Measurements from ENCODE around the gene FAM163B.

The FAM163B gene

DNA sequence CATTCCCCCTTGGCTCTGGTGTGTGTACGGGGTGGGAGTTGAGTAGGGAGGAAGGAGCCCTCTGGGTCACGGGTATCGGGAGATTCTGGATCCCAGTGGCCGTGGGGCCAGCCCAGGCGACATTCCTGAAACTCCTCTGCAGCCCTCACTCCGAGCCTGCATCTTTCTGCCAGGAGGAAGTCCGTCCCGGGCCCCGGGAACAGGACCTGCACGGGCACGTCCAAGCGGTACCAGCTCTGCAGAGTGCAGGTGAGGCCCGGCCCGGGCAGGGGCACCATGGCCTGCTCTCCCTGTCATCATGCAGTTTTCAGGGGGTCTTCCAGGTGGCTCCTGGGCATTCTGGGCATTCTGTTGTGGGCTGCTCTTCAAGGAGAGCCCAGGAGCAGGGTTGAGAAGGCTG is 71.0 kb downstream of the FAM163B start:
- no peak overlapping the region for H3K27ac ChIP-seq (ENCODE audit: poor library complexity, severe bottlenecking)
- DNase-seq (ENCODE audit: low spot score), result no peak
- 0 out of 3 replicates have a peak, but pooled peaks have one; percentile 29 for ATAC-seq (ENCODE audit: low read depth)
- no peak overlapping the region for H3K4me3 ChIP-seq (ENCODE audit: severe bottlenecking)
- no peaks in the 10 kb centered on the region for H3K4me1 ChIP-seq (ENCODE audit: insufficient read depth, poor library complexity, severe bottlenecking)
- no peaks in the 10 kb centered on the region for H3K9me3 ChIP-seq (ENCODE audit: severe bottlenecking)
- TF ChIP-seq, protein P1, sequence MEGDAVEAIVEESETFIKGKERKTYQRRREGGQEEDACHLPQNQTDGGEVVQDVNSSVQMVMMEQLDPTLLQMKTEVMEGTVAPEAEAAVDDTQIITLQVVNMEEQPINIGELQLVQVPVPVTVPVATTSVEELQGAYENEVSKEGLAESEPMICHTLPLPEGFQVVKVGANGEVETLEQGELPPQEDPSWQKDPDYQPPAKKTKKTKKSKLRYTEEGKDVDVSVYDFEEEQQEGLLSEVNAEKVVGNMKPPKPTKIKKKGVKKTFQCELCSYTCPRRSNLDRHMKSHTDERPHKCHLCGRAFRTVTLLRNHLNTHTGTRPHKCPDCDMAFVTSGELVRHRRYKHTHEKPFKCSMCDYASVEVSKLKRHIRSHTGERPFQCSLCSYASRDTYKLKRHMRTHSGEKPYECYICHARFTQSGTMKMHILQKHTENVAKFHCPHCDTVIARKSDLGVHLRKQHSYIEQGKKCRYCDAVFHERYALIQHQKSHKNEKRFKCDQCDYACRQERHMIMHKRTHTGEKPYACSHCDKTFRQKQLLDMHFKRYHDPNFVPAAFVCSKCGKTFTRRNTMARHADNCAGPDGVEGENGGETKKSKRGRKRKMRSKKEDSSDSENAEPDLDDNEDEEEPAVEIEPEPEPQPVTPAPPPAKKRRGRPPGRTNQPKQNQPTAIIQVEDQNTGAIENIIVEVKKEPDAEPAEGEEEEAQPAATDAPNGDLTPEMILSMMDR (IDR thresholded peaks at IDR 0.05; ENCODE audit: poor library complexity, severe bottlenecking), result no peak
- H3K36me3 ChIP-seq (ENCODE audit: low read depth), result no peaks in the 10 kb centered on the region
- peaks cover 25% of the 10 kb centered on the region for H3K27me3 ChIP-seq (ENCODE audit: insufficient read depth, poor library complexity, severe bottlenecking)

DNA sequence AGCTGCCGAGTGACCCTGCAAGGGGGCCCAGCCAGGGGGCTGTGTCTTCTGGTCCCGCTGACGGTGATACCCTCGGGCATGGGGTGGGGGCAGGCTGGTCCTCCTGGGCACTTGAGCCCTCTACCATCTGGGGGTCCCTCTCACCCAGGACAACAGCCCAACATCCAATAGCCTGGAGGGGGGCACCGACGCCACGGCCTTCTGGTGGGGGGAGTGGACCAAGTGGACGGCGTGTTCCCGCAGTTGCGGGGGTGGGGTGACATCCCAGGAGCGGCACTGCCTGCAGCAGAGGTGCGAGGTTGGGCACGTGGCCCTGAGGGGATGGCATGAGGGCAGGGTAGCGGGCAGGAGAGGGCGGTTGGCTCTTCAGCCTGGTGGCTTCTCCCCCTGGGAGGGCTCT is 71.9 kb downstream of the FAM163B start:
- H3K27ac ChIP-seq (ENCODE audit: poor library complexity, severe bottlenecking), result no peak overlapping the region
- no peak overlapping the region for H3K4me3 ChIP-seq (ENCODE audit: severe bottlenecking)
- ATAC-seq (ENCODE audit: low read depth) (no peak), DNase-seq (ENCODE audit: low spot score) (no peak)
- H3K4me1 ChIP-seq (ENCODE audit: insufficient read depth, poor library complexity, severe bottlenecking), result no peaks in the 10 kb centered on the region
- H3K9me3 ChIP-seq (ENCODE audit: severe bottlenecking), result no peaks in the 10 kb centered on the region
- no peaks in the 10 kb centered on the region for H3K36me3 ChIP-seq (ENCODE audit: low read depth)
- H3K27me3 ChIP-seq (ENCODE audit: insufficient read depth, poor library complexity, severe bottlenecking), result peaks cover 34% of the 10 kb centered on the region
- TF ChIP-seq, protein P1 (IDR thresholded peaks at IDR 0.05; ENCODE audit: poor library complexity, severe bottlenecking), result no peak

DNA sequence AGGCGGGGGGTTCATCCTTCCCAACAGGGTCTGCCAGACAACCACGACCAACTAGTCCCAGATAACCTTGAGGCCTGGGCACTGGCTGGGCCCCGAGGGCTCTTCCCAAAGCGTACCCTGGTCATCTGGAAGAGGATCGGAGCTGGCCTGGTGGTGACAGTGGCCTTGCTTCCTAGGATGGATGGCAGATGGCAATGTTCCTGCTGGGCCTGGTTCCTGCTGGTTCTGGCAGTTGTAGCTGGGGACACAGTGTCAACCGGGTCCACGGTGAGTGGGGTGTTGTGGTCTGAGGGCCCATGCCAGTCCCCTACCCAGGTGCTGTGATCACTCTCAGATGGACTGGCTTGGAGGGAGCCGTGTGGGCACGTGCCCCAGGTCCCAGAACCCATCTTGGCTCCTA is 72.7 kb downstream of the FAM163B start:
- Histone ChIP-seq H3K27me3 (ENCODE audit: insufficient read depth, poor library complexity, severe bottlenecking) (peaks cover 40% of the 10 kb centered on the region), H3K4me1 (ENCODE audit: insufficient read depth, poor library complexity, severe bottlenecking) (no peaks in the 10 kb centered on the region)

DNA sequence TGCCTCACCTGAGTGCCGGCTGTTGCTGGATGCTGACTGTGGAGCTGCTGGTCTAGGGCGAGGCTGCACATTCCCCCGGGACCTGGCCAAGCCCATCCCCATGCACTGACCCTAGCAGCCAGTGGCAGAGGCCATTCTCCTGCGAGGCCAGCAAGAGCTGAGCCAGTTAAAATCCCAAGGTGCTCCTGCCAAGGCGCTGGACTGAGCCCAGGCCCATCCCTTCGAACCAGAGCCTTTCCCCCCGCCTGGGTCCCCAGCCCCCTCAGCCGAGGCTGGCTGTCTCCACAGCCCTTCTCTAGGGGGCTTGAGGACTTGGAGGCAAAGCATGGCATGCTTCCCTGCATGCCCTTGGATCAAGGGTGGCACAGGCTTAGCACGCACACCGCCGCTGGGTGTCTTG is 73.1 kb downstream of the FAM163B start:
- Histone ChIP-seq H3K4me3 (ENCODE audit: severe bottlenecking) (no peak overlapping the region), H3K4me1 (ENCODE audit: insufficient read depth, poor library complexity, severe bottlenecking) (no peaks in the 10 kb centered on the region), H3K9me3 (ENCODE audit: severe bottlenecking) (no peaks in the 10 kb centered on the region), H3K36me3 (ENCODE audit: low read depth) (no peaks in the 10 kb centered on the region), H3K27ac (ENCODE audit: poor library complexity, severe bottlenecking) (no peak overlapping the region), H3K27me3 (ENCODE audit: insufficient read depth, poor library complexity, severe bottlenecking) (peaks cover 40% of the 10 kb centered on the region)
- DNase-seq (ENCODE audit: low spot score), result no peak
- TF ChIP-seq, protein P1 (IDR thresholded peaks at IDR 0.05; ENCODE audit: poor library complexity, severe bottlenecking), result no peak
- no peak for ATAC-seq (ENCODE audit: low read depth)

More for the DNA sequence above, 72.7 kb downstream of the FAM163B start:
- H3K27ac ChIP-seq (ENCODE audit: poor library complexity, severe bottlenecking), result no peak overlapping the region
- H3K36me3 ChIP-seq (ENCODE audit: low read depth), result no peaks in the 10 kb centered on the region
- DNase-seq (ENCODE audit: low spot score), result no peak
- H3K9me3 ChIP-seq (ENCODE audit: severe bottlenecking), result no peaks in the 10 kb centered on the region
- no peak for ATAC-seq (ENCODE audit: low read depth)
- TF ChIP-seq, protein P1 (IDR thresholded peaks at IDR 0.05; ENCODE audit: poor library complexity, severe bottlenecking), result no peak
- H3K4me3 ChIP-seq (ENCODE audit: severe bottlenecking), result no peak overlapping the region

DNA sequence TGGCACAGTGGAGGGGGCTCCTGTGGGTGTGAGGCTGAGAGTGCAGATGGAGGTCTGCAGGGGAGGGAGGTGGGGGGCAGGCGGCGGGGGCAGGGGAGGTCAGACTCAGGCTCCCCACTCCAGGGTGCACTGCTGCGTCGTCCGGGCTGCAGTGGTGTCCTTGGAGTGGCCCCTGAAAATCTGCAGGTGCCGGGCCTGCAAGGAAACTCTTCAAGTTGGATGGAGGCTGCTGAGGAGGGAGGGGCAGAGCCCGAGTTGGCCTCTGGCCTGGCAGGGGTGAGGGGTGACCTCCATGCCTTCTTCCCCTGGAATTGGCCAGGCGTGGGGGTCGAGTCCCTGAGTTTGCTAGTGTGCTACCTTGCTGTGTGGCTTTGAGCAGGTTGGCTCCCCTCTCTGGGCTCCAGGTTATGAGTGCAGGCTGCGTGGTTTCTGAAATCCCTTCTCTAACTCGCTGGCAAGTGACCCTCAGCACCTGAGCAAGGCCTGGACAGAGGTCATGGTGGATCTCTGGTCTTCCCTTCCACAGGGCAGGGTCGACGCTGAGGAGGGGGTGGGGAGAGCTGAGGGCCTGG is 73.8 kb downstream of the FAM163B start:
- no peaks in the 10 kb centered on the region for H3K36me3 ChIP-seq (ENCODE audit: low read depth)
- H3K27me3 ChIP-seq (ENCODE audit: insufficient read depth, poor library complexity, severe bottlenecking), result peaks cover 45% of the 10 kb centered on the region
- TF ChIP-seq, protein P1 (IDR thresholded peaks at IDR 0.05; ENCODE audit: poor library complexity, severe bottlenecking), result no peak
- no peak for ATAC-seq (ENCODE audit: low read depth)
- H3K27ac ChIP-seq (ENCODE audit: poor library complexity, severe bottlenecking), result no peak overlapping the region
- no peaks in the 10 kb centered on the region for H3K4me1 ChIP-seq (ENCODE audit: insufficient read depth, poor library complexity, severe bottlenecking)
- DNase-seq (ENCODE audit: low spot score), result no peak
- H3K9me3 ChIP-seq (ENCODE audit: severe bottlenecking), result no peaks in the 10 kb centered on the region
- H3K4me3 ChIP-seq (ENCODE audit: severe bottlenecking), result no peak overlapping the region

Data from RWPE2 (cell line).